NK-92 (cell line): ENCODE measurements around the gene PRKG1.
"Not testable (repeated sequence)": the region's sequence is repeated elsewhere in the genome, so short reads cannot be mapped to it uniquely, and the experiment has no call there.

Source experiments
- DNase-seq: peaks from one replicate; lab custom pipeline; 2025; ENCODE audit not compliant: unreplicated experiment; lab: John Stamatoyannopoulos, UW

Gene PRKG1

DNA sequence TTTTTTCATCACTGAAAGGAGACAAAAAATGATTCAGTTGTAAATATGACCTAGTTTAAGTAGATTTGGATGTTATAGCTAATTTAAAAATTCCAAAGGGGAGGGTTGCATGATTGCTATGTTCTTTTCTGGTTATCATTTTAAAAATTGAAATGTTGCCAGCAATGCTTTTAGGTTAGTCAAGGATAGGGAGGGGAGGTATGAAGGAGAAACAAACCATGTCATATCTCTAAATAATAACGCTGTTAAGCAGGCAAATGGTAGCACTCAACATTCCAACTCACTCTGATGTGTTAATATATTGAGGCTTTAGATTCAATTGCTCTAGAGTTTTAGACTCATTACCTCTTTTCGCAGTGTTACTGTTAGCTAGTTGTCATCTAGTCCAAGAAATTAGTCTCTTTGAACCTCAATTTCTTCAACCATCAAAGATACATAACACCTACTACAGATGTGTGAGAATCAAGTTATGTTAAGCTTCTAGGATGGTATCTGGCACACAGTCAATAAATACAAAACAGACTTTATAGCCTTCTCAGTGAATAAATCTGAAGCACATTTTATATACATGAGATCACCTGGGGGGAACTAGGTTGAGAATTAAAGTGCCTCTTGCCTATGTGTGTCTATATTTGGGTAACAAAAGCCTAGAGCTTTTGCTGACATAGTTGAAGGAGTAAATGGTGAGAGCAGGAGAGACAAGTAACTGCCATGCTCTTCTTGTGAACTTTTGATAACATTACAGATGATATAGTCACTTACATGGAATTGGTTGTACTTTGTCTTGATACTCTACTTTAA lies 500.2 kb downstream of the PRKG1 start:
- DNase-seq, result no peak

DNA sequence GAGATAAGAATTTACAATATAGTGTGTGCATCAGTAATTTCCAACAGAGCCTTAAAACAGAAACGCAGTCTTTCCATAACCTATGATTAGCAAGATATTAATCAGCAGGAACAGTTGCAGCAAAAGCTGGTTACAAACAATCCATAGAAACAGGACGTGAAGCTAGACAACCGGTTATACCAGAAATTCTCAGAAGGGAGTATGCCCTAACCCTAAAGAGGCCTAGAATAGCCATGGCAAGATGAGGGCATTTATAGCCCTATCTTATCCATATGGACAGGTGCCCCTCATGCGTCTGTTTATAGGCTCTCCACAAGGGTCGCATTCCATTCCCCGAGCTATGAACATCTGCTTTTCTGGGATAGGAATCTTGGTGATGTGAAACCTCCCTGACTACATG lies 506.9 kb downstream of the PRKG1 start:
- not testable (repeated sequence) for DNase-seq

DNA sequence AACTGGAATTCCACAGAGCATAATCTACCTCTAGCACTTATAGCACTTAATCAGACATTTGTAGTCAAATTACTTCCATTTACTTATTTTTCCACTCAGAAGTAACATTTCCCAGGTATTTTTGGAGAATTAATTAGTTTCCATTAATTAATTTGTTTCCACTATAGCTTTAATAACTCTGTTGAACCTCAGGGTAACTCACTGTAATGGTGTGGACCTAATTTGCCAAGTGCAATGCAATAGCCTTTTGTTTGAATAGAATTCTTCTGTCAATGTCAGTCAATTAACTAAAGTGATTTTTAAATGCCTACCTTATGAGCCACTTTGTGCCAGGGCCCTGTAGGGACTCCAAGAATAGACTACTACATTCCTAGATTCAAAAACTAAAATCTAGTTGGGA lies 509.7 kb downstream of the PRKG1 start:
- DNase-seq, result no peak

DNA sequence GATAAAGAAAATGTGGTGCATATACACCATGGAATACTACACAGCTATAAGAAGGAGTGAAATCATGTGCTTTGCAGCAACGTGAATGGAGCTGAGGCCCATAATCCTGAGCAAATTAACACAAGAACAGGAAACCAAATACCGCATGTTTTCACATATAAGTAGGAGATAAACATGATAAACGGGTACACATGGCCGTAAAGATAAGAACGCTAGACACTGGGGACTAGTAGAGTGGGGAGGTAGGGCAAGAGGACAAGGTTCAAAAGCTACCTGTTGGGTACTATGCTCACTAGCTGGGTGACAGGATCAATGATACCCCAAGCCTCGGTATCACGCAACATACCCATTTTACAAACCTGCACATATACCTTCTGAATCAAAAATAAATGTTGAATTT lies 511.5 kb downstream of the PRKG1 start:
- DNase-seq, result no peak

DNA sequence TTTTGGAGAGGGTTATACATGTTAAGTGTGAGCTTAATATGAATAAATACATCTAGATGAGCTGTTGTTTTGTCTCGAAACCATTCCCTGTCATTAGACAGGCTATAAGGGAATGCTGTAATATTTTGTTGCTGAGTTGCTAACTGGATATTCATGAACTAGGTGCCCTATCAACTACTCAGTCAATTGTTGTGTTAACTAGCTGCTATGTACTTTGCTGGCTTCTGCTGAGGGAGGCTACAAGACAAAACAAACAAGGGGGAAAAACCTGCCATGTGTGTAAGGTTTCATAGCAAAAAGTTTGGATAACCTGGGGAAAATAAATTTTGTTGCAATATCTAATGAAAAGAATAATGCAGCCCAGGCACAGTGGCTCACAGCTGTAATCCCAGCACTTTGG lies 514.7 kb downstream of the PRKG1 start:
- DNase-seq, result no peak

DNA sequence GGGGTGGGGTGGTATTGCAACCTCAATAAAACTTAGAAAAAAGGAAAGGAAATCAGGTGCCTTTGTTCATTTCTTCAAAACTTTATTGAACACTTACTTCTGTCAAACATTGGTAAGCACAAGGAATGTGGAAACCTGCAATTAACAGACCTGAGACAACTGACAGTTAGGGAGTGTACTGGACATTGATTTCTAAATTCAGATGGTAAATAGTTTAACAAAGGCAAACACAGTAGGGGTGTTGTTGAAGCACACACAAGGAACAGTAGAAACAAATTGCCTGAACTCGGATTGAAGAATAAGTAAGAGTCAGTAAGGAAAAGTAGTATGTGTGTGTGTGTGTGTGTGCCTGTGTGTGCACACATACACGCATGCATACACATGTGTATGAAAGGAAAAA lies 516.5 kb downstream of the PRKG1 start:
- DNase-seq, result no peak

DNA sequence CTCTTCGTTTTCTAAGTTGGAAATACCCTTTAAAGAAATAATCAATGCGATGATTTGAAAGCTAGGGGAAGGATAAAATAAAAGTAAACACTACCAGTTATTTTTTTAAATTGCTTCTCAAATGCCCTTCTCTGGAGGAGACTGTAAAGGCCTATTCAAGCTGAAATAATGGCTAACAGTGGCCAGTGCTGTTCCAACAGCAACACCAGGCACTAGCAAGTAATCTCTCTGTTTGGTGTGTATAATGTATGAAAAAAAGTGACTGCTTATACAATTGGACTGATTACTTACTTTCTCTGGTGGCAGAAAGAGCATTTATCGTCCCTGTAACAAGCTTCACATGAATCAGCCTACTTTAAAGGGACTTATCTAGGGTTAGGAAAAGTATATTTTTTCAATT lies 522.4 kb downstream of the PRKG1 start:
- DNase-seq, result no peak

DNA sequence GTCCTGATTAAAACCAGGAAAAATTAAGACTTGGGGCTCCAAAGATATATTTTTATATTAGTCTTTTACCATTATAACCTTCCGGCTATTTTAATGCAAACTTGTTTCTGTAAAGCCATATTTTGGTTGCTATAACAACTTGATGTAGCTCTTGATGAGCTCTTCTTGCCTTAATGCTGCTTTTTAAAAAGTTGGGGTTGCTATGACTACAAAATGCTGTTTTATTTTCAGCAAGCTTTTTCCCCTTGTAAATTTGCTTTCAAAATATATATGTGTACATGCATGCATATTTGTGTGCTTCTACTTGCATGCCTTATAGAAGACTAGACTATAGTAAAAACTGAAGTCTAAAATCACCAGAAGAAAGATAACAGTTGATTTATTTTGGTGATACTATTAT lies 525.4 kb downstream of the PRKG1 start:
- DNase-seq, result no peak

DNA sequence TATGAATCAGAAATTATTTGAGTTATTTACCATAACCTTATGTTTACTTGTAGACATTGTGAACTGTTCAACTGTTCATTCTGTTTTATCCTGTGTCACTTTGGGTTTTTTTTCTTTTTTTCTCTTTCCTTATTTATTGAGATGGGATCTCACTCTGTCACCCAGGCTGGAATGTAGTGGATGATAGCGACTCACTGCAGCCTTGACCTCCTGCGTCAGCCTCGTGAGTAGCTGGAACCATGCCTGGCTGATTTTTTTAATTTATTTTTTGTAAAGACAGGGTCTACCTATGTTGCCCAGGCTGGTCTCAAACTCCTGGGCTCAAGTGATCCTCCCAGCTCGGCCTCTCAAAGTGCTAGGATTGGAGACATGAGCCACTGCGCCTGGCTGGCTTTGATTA lies 528.0 kb downstream of the PRKG1 start:
- no peak for DNase-seq

DNA sequence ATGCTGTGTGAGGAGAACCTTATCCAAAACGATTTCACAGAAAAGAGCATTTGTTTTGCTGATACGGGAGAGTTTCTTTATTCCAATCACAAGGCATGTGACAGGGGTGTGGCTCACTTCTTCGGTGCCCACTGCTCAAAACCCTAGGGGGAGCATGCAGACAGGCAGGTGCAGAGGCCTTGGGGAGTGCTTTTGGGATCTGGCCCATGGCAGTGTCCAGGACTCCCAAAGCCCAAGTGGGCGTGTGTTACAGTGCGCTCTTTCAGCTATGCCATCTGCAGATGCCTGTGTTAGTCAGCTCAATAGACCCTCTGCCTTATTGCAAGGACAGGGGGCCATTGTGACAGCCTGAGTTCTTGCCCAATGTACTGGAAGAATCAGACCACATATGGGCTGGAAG lies 530.3 kb downstream of the PRKG1 start:
- no peak for DNase-seq

DNA sequence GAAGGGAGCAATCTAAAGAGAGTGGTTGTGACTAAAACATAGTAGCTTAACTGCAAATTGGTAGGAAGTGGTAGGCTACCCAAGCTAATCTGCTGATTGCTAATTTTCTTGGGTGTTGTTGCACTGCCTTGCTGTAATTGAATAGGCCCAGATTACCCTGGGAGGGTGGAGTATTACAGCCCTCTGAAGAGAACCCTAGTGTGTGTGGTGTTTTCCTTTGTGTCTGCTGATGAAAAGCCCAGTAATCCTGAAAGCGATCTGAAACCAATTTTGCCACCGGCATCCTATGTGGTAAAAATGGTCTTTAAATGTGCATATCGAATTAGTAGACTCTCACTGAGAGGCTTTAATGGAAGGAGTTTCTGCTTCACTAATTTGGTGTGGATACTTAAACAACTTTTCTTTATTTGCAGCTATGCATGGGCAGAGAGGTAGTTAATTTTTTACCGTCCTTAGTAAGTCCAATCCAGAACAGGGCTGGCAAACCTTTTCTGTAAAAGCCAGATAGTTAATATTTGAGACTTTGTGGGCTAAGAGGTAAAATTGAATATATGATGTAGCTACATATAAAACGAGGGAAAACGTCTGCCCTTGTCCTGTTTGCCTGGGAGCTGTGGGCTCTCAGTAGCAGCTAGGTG lies 532.7 kb downstream of the PRKG1 start:
- no peak for DNase-seq

DNA sequence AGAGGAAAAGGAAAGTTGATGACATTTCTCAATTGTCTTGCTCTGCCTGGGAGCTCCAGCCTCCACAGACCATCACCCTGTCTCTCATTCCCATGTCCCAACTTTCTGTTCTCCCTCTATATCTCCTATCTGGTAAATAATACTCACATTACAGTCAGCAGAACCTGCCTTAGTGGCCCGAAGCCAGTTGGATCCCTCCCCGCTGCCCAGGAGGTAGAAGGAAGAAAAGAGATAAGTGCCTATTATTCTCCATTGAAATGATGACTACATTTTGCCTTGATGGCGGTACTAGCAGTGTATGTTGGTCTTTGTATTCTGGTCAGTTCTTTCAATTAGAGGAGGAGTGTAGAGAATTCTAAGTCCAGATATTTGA lies 533.2 kb downstream of the PRKG1 start:
- no peak for DNase-seq

DNA sequence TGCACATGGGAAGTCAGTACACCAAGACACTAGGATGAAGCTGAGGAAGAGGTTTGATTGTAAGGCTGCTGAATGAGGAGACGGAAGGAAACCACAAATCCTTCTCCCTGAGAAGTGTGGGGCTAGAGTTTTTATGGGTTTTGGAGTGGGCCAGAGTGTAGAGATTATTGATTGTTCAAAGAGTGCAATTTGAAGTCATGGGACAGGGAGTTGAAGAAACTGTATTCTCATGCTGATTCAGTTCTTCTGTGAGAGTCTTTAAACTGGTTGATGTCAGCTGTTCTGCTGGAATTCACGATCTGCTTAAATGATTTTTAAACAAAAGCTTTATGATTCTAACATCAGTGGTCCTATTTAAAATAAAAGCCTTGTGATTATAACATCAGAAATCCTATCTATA lies 533.9 kb downstream of the PRKG1 start:
- DNase-seq, result no peak

DNA sequence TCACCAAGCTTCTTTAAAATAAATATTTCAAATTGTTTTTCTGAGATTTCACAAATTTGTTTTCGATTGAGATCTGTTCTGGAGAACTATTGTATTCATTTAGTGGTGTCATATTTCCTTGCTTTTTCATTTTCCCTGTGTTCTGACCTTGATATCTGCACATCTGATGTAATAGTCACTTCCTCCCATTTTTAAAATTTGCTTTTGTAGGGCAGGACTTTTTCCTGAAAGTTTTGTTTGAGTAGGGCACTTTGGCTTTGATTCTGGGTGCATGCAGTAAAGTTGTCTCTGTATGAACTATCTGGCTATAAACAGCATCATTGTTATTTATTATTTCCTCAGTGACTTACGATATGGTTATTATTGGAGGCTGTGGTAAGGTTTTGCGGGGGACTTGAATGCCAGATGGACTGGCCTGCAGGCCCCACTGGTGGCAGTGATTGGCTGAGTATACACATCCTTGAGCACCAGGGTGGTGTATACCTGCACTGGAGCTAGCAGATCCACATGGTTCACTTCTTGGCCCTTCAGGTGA lies 541.5 kb downstream of the PRKG1 start:
- DNase-seq, result no peak

DNA sequence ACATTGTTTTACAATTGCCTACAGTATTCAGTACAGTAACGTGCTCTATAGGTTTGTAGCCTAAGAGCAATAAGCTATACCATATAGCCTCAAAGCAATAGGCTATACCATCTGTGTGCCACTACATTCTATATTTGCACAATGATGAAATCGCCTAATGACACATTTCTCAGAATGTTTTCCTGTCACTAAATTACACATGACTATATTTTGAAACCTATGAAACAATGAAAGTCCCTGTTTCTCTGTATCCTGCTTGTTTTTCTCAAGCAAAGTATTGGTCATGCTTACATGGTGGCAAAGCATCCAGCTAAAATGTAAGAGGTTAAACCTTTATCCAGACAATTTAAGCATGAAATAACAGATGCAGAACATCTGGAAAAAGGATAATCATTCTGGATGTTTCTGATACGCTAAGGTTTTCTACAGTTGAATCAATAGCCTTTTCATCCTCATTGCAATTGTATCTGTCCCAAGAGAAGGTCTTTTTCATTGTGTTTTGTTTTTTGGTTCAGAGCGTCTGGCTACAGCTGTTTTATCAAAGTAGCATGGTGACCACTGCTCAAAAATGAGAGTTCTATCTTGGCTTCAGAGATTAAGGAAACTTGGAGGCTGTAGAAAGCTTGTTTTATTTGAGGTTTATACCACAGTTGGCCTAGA lies 543.4 kb downstream of the PRKG1 start:
- DNase-seq, result no peak

DNA sequence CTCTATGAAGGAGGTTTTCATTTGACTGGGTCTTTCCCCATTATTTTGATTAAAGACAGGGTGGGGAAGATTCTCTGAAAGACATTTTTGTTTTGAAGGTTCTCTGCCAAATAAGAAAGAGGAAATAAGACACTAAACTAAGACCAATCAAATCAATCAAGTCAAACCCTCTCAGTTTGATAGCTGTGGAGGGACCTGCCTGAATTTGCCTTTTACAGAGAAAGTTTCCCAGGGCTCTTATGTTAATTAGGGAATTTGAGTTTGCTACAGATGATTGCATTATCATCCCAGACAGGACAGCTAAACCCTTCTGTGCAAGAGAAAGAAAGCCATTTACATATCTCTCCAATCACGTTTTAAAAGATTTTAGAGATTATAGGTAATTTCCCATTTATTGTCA lies 545.1 kb downstream of the PRKG1 start:
- no peak for DNase-seq

DNA sequence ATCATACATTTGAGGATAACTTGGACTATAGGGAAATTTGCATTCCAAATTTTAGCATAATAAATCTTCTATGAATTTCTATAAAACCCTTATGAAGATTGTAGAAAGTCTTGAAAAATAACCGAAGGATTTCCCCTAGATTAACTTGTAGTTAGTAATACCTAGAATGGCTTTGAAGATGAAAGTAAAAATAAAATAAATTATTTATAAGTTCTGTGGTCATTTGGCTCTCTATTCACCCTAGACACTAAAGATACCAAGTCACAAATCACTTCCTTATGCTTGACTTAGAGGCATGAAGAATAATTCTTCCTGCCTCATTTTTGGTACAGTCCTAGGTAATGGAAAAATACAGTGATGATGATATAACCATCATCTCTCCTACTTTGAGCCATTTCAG lies 545.8 kb downstream of the PRKG1 start:
- DNase-seq, result no peak

DNA sequence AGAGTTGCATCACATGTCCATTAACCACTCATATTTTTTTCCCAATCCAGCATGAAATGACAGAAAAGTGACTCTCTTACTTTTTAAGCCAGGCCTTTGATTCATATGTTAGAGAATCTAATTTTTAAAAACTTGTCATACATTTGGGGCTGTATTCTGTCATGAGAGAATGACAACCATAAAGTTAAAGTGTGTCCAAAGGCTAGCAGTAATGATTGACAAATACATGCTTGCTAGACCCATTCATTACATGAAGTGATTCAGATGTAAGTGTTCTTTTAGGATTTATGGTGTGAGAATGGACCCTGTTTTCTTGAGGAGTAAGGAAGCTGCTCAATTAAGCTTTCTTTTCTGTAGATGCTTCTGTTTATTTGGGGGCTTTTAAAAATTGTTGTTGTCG lies 549.7 kb downstream of the PRKG1 start:
- DNase-seq, result no peak

DNA sequence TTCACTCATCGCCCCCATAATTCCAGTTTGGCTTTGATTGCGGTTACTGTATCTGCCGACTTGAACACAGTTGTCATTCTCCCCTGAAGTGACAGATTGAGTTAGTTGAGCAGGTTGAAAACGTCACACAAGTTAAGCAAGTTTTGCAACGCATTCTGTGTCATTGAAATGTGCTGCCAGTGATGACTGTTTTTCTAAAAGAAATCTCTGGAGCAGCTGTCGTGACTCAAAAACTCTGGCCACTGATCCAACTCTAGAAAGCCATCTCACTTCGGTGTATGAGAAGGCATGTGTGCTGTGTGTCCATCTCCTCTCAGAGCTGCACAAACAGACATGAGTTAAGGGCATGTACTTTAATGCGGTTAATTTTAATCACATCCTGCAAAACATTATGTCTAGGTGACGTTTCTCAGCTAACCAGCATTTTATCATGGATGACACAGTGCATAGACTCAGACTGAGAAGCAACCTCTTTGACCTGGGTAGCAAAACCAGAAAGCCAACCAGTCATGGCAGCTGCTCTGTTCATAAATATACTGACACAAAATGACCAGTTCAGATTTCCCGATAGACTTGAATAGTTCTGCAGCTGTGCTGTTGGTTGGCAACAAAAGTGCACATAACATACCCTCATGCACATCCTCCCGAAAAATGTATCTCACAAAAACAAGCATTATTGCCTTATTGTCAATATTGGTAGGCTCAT lies 555.8 kb downstream of the PRKG1 start:
- DNase-seq, result no peak

DNA sequence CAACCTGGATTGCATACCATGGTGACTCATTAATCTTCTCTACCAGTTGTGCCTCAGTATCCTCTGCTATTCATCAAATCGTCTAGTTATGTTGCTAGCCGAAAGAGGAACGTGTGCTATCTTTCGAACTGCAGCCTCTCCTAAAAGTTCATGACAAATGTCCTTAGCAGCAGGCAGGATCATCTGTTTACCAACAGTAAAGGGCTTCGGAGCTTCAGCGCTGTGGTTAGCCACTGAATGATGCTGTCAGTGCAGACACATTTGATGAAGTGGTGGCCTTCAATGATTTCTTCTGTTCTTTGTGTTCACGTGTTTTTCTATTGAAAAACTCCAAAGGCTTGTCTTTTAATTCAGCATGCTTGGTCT lies 556.3 kb downstream of the PRKG1 start:
- no peak for DNase-seq

DNA sequence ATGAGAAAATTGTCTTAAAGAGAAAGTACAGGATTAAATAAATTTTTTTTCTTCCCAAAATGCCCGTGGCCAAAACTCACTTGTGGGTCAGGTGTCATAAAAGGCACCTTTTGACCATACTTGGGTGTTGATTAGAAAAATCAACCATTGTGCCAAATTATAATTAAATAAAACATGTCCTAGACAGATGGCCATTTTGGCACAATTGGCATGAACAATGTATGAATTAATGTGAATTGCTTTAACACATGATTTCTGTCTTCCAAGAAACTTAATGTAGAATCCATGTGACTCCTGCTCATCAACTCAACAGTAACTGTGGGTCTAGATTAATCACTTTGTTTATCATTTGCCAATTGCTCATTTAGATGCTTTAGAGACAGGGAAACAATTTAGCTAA lies 561.1 kb downstream of the PRKG1 start:
- no peak for DNase-seq

DNA sequence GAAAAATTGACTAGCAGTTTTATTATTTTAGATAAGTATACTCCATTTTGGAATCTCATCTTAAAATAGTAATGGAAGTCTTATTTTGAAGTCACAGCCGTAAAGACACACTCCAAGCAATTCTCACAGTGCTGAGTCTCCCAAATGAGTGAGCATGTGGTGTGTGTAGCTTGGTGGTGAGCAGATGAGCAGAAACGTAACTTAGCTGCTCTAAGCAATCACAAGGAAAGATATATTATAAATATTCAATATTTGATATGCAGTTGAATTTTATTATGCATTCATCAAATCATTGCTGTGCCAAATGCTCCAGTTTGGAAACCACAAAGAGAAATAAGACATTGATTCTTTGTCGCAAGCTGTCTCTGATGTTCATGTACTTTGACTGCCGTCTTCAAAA lies 563.9 kb downstream of the PRKG1 start:
- no peak for DNase-seq
